Measurements from ENCODE around the gene COBL. TPM values are rescaled to one million over a fixed set of nuclear protein-coding genes. Genes with fewer than 3 reads are reported as not detected.
A peak's percentile ranks its signal among the peaks of the same experiment; 100 is the strongest.

The COBL gene
- total RNA-seq, 6 experiments from 2014 or later, result 21.5 to 35.9 (median 24.6) TPM

DNA sequence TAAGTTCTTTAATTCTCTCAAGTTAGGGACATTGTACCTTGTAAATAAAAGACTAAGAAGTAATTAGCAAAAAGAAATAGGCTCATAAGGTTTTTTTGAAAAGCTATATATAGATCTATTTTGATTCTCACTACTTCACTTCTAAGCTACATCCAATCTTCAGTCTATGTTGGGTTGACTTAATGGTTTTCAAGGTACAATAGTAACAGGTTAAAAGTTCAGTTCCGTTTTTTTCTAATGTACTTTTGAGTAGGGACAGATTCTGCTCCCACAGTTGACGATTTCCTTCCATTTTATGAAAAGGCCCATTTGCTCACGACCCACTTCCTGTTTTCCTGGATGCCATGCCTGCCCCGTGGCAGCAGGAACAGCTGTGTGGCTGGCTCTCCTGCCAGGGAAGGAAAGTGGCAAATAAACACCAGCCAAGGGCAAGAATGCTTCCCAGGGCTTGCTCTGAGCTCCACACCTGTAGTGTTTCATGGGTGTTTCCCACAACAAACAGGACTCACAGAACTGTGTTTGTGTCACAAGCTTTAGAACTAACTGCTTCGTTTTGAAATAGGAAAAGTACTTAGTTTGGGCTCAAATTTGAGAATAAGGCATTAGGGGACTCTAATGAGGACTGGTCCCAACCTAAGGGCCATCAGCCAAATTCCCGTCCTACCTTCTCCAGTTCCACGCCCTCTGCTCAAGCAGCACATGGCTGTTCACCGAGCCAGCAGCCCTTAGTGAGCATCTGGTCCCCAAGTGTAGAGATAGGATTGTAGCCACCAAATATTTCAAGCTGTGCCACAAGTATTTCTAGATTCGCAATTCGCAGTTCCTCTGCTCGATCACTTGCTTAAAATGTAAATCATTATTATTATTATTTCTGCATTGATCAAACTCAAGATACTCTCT lies 240.7 kb downstream of the COBL start:
- H3K4me1 ChIP-seq, result no peaks in the 10 kb centered on the region
- no peak for TF ChIP-seq POLR2A (IDR thresholded peaks at IDR 0.05)
- no peak for TF ChIP-seq CTCF (IDR thresholded peaks at IDR 0.05)
- H3K9me3 ChIP-seq, result no peaks in the 10 kb centered on the region
- no peaks in the 10 kb centered on the region for H3K36me3 ChIP-seq
- WGBS (ENCODE audit: insufficient coverage, low coverage, low lambda C conversion rate, missing lambda C conversion rate), result 77% methylated on average over 9 of the region's 11 CpGs
- H3K27ac ChIP-seq, result no peak overlapping the region
- DNase-seq (no peak), ATAC-seq (peak in 1 of 4 donors; percentile 24)
- no peaks in the 10 kb centered on the region for H3K27me3 ChIP-seq
- intact Hi-C loops (cut with DNase I), result loop anchor here in 1 of 2 donors (10.0 kb wide), 1 partner anchor 281 kb away; no protein-coding TSS in a partner anchor
- no peak overlapping the region for H3K4me3 ChIP-seq

DNA sequence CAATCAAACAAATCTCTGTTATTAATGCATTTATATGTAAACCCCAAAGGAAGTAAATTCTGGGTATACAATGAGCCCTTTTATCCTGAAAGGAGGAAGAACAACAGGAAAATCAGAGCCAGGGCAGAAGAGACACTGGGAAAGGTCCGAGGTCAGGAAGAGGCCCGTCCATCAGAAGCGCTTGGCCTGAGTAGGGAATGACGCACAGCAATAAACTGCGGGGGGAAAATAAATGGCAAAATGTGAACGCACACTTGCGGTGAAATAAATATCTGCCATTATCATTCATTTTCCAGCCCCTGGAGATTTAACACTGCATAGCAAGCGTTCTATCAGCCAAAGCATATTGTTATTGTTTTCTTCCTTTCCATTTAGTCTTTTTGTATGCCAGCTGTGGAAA lies 243.4 kb downstream of the COBL start:
- intact Hi-C loops (cut with DNase I), result loop anchor here in 1 of 2 donors (10.0 kb wide), 1 partner anchor 278 kb away; no protein-coding TSS in a partner anchor
- no peaks in the 10 kb centered on the region for H3K36me3 ChIP-seq
- no peak overlapping the region for H3K4me3 ChIP-seq
- H3K4me1 ChIP-seq, result no peaks in the 10 kb centered on the region
- no peaks in the 10 kb centered on the region for H3K9me3 ChIP-seq
- WGBS (ENCODE audit: insufficient coverage, low coverage, low lambda C conversion rate, missing lambda C conversion rate), result 81% methylated on average over 8 of the region's 8 CpGs
- no peak for TF ChIP-seq POLR2A (IDR thresholded peaks at IDR 0.05)
- TF ChIP-seq CTCF (IDR thresholded peaks at IDR 0.05), result no peak
- DNase-seq (no peak), ATAC-seq (peak in 2 of 4 donors; percentile 29 to 50)
- H3K27ac ChIP-seq, result no peak overlapping the region
- H3K27me3 ChIP-seq, result no peaks in the 10 kb centered on the region

GRCh38 chr7:51072281-51072680 lies 244.3 kb downstream of the COBL start:
- no peaks in the 10 kb centered on the region for H3K36me3 ChIP-seq
- DNase-seq, result no peak
- no peak for ATAC-seq
- H3K4me1 ChIP-seq, result peaks cover 0 to 7% (median 3%) of the 10 kb centered on the region in 4 donors
- WGBS (ENCODE audit: insufficient coverage, low coverage, low lambda C conversion rate, missing lambda C conversion rate), result 95% methylated on average over 2 of the region's 2 CpGs
- no peak overlapping the region for H3K27ac ChIP-seq
- no peak for TF ChIP-seq CTCF (IDR thresholded peaks at IDR 0.05)
- TF ChIP-seq POLR2A (IDR thresholded peaks at IDR 0.05), result no peak
- no peak overlapping the region for H3K4me3 ChIP-seq
- intact Hi-C loops (cut with DNase I), result loop anchor here in 1 of 2 donors (10.0 kb wide), 1 partner anchor 277 kb away; no protein-coding TSS in a partner anchor
- no peaks in the 10 kb centered on the region for H3K27me3 ChIP-seq
- H3K9me3 ChIP-seq, result no peaks in the 10 kb centered on the region

GRCh38 chr7:51071427-51071826 lies 245.2 kb downstream of the COBL start:
- Histone ChIP-seq H3K9me3 (no peaks in the 10 kb centered on the region), H3K4me1 (peaks cover 0 to 14% (median 5%) of the 10 kb centered on the region in 4 donors), H3K27me3 (no peaks in the 10 kb centered on the region), H3K36me3 (no peaks in the 10 kb centered on the region), H3K4me3 (no peak overlapping the region), H3K27ac (no peak overlapping the region)
- no peak for DNase-seq
- no peak for TF ChIP-seq CTCF (IDR thresholded peaks at IDR 0.05)
- TF ChIP-seq POLR2A (IDR thresholded peaks at IDR 0.05), result no peak
- intact Hi-C loops (cut with DNase I), result loop anchor here in 1 of 2 donors (10.0 kb wide), 1 partner anchor 277 kb away; no protein-coding TSS in a partner anchor
- ATAC-seq, result no peak
- 100% methylated on average over 2 of the region's 2 CpGs for WGBS (ENCODE audit: insufficient coverage, low coverage, low lambda C conversion rate, missing lambda C conversion rate)

Measured in right lobe of liver (tissue), 6 donors.